HUES48 (cell line): ENCODE data around the gene SORCS3.
A peak's percentile ranks its signal among the peaks of the same experiment; 100 is the strongest.
"Not testable (repeated sequence)": the region's sequence is repeated elsewhere in the genome, so short reads cannot be mapped to it uniquely, and the experiment has no call there.

Experiments used
- H3K27ac ChIP-seq: one replicate; pipeline ENCODE4 v1.7.0; 2013; ENCODE audit warnings: low read depth, low read length, inconsistent platforms
- H3K27me3 ChIP-seq: 2 replicates; pipeline ENCODE4 v1.6.1; 2013; ENCODE audit warnings: mild to moderate bottlenecking, low read length; ENCODE audit not compliant: control insufficient read depth, insufficient read depth
- H3K36me3 ChIP-seq: 2 replicates; pipeline ENCODE4 v1.6.1; 2013; ENCODE audit warnings: low read length; ENCODE audit not compliant: control insufficient read depth, insufficient read depth
- H3K4me1 ChIP-seq: 2 replicates; pipeline ENCODE4 v1.6.1; 2013; ENCODE audit warnings: mild to moderate bottlenecking, low read length; ENCODE audit not compliant: control insufficient read depth, insufficient read depth
- H3K4me3 ChIP-seq: 2 replicates; pipeline ENCODE4 v1.5.1; 2013; ENCODE audit warnings: mild to moderate bottlenecking, low read depth, low read length
- H3K9ac ChIP-seq: 2 replicates; pipeline ENCODE4 v1.6.1; 2013; ENCODE audit warnings: mild to moderate bottlenecking, low read depth, low read length, moderate library complexity
- H3K9me3 ChIP-seq: 2 replicates; pipeline ENCODE4 v1.6.1; 2013; ENCODE audit warnings: low read length; ENCODE audit not compliant: control insufficient read depth, insufficient read depth

The SORCS3 gene

DNA sequence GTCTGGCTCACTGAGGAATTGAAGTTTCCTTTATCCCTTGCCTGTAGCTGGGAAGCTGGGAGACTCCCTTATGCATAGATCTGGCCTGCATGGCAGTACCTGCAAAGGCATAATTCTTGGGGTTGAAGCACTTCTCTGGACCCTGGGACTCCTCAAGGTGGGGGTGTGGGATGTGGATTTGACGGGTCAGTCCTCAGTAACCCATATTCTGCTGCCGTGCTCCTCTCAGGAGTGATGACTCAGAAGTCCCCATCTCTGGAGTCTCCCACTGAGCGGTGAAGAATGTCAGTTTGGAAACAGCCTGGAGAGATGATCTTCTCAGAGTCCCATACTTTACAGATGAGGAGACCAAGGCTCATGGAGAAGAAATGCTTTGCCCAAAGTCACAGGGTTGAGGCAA is 49.0 kb downstream of the SORCS3 start:
- no peaks in the 10 kb centered on the region for H3K9me3 ChIP-seq
- no peaks in the 10 kb centered on the region for H3K27me3 ChIP-seq
- H3K36me3 ChIP-seq, result no peaks in the 10 kb centered on the region
- no peak overlapping the region for H3K27ac ChIP-seq
- no peak overlapping the region for H3K9ac ChIP-seq
- no peaks in the 10 kb centered on the region for H3K4me1 ChIP-seq
- H3K4me3 ChIP-seq, result no peak overlapping the region

DNA sequence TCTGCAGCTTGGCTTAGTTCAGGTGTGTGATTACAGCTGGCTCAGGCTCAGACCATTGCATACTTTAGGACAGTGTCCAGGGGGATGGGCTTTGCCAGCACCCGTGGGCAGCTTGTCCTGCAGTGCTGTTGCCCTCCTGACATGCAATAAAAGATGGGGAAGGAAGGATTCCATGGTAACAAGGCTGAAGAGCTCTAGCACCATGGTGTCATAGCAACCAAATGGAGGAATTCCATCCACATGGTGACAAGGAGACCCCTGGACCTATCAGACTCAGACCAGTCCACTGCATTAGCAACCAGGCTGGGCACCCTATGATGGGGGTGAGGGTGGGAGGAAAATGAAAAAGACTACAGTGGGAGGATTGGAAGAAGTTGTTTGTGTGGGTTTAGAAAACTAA is 49.9 kb downstream of the SORCS3 start:
- no peak overlapping the region for H3K27ac ChIP-seq
- H3K9me3 ChIP-seq, result no peaks in the 10 kb centered on the region
- no peak overlapping the region for H3K9ac ChIP-seq
- H3K36me3 ChIP-seq, result no peaks in the 10 kb centered on the region
- H3K27me3 ChIP-seq, result no peaks in the 10 kb centered on the region
- no peak overlapping the region for H3K4me3 ChIP-seq
- H3K4me1 ChIP-seq, result no peaks in the 10 kb centered on the region

DNA sequence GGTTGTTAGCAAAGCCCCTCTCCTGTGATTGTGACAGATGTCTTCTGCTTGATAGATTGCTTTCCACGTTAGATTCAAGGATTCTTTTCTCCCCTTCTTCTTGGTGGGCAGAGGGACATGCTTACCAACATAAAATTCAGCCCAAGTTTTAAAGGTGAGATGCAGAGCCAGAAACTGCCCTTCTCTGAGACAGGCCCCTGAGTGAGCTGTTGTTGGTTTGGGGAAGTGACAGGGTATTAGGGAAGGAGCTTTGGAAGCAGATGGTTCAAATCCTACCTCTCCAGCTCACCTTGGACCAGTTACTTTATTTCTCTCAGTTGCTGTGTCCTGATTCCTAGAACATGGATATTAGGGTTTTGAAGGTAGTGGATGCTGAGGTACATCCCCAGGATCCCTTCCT is 53.0 kb downstream of the SORCS3 start:
- Histone ChIP-seq H3K27ac (no peak overlapping the region), H3K36me3 (no peaks in the 10 kb centered on the region), H3K9ac (no peak overlapping the region), H3K9me3 (no peaks in the 10 kb centered on the region), H3K27me3 (no peaks in the 10 kb centered on the region), H3K4me1 (no peaks in the 10 kb centered on the region), H3K4me3 (no peak overlapping the region)

DNA sequence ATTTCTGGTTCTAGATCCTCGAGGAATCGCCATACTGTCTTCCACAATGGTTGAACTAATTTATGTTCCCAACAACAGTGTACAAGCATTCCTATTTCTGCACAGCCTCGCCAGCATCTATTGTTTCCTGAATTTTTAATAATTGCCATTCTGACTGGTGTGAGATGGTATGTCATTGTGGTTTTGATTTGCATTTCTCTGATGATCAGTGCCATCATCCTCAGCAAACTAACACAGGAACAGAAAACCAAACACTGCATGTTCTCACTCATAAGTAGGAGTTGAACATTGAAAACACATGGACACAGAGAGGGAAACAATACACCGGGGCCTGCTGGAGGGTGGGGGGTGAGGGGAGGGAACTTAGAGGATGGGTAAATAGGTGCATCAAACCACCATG is 62.2 kb downstream of the SORCS3 start:
- H3K27me3 ChIP-seq, H3K9me3 ChIP-seq, H3K27ac ChIP-seq, H3K36me3 ChIP-seq, H3K9ac ChIP-seq, H3K4me3 ChIP-seq: not testable (repeated sequence)
- H3K4me1 ChIP-seq, result peaks cover 16% of the 10 kb centered on the region

DNA sequence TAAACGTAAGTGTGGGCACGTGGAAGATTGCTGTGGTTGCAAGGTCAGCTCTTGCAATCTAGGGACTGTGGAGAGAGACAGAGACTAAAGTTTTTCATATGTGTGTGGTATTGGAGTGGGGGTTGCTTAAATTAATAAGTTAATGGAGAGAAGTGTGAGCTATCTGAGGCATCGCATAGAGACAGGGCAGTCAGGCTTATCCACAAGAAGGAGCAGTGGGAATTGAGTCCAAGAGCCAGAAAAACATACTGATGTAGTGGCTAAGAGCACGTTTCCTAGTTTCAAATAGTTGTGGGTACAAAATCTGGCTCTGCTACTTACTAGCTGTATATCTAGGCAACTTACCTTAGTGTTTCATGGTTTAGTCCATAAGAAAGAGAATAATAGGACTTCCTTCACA is 65.8 kb downstream of the SORCS3 start:
- no peaks in the 10 kb centered on the region for H3K27me3 ChIP-seq
- H3K9ac ChIP-seq, result no peak overlapping the region
- no peaks in the 10 kb centered on the region for H3K36me3 ChIP-seq
- H3K4me3 ChIP-seq, result no peak overlapping the region
- peaks cover 20% of the 10 kb centered on the region for H3K4me1 ChIP-seq
- no peak overlapping the region for H3K27ac ChIP-seq
- H3K9me3 ChIP-seq, result no peaks in the 10 kb centered on the region

DNA sequence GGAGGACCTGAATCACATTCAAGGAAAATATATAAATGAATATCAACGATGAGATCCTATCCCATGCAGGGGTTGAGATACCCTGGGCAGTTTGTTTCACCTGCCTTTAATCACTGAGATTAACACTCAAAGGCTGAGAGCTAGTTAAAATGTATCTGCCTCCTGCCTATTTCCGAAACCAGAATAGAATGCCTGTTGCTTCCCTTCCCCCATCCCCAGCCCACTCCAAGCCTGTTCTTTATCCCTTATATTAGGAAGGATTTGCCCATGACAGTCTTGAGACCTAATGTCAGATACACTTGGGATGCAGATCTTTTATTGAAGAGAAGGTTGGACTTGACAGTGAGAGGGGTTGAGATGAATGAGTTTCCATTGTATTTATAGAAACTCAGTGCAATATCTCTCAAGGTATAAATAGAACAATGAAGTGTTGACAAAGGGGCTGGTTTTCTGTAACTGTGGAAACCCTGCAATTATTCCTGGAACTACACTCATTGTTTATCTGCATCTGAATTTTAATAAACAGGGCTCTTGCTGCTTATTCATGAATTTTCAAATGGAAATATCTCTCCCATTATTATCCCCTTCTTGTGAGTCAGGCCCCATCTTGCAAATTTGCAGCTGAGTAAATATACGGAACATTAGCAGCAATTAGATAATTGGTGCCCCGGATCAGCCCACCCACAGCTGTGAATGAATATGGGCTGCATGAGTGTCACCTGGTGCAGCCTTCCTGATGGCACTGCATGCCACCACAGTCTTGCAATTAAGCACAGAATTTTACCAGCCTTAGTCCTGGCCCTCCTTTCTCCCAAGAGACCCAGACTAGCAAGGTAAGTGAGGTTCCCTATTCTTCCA is 66.7 kb downstream of the SORCS3 start:
- Histone ChIP-seq H3K4me1 (peaks cover 20% of the 10 kb centered on the region), H3K9me3 (no peaks in the 10 kb centered on the region), H3K27me3 (no peaks in the 10 kb centered on the region), H3K27ac (peak overlapping the region; percentile 51), H3K36me3 (no peaks in the 10 kb centered on the region), H3K9ac (no peak overlapping the region), H3K4me3 (no peak overlapping the region)

DNA sequence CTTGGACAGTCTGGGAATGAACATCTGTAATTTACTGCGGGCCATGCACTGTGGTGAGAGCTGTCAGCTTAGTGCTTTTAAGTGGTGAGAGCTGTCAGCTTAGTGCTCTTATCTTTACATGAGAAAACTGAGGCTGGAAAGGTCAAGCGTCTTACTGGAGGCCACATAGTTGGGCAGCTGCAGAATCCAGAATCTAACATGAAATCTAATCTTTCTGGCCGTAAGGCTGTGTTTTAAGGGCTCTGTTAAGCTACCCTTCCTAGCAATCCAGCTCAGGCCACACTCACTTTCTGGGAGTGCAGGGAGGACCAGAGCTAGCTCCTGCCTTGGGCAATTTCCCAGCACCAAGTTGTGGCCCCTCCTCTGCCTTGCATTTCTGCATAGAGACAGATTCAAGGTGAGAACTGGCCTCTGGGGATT is 70.2 kb downstream of the SORCS3 start:
- Histone ChIP-seq H3K4me1 (peaks cover 24% of the 10 kb centered on the region), H3K9me3 (no peaks in the 10 kb centered on the region), H3K27me3 (no peaks in the 10 kb centered on the region), H3K36me3 (no peaks in the 10 kb centered on the region), H3K4me3 (no peak overlapping the region), H3K9ac (no peak overlapping the region), H3K27ac (no peak overlapping the region)

DNA sequence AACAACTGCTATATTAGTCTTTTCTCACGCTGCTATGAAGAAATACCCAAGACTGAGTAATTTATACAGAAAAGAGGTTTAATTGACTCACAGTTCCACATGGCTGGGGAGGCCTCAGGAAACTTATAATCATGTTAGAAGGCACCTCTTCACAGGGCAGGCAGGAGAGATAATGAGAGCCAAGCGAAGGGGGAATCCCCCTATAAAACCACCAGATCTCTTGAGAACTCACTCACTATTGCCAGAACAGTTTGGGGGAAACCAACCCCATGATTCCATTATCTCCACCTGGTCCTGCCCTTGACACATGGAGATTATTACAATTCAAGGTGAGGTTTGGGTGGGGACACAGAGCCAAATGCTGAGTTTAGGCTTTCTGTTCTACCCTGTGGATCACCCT is 89.5 kb downstream of the SORCS3 start:
- H3K9me3 ChIP-seq, H3K27me3 ChIP-seq, H3K27ac ChIP-seq, H3K9ac ChIP-seq, H3K36me3 ChIP-seq, H3K4me3 ChIP-seq: not testable (repeated sequence)
- peaks cover 13% of the 10 kb centered on the region for H3K4me1 ChIP-seq

DNA sequence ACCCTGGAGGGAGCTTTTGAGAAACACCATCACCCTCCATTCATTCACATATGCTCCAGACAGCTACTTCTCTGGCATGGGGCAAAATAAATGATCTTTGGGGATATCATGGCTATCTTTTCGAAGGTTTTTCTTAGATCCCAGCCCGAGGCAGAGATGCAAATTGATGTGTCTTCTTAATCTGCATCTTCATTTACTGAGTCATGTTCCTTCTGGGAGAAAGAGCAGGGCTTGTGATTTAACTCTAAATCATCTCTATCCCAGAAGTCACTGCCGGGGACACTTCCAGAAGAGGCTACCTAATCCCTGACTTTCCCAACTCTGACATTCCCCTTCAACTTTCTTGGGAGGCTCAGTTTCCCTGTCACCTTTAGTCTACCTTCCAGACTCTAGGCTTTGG is 90.1 kb downstream of the SORCS3 start:
- H3K27ac ChIP-seq, result no peak overlapping the region

DNA sequence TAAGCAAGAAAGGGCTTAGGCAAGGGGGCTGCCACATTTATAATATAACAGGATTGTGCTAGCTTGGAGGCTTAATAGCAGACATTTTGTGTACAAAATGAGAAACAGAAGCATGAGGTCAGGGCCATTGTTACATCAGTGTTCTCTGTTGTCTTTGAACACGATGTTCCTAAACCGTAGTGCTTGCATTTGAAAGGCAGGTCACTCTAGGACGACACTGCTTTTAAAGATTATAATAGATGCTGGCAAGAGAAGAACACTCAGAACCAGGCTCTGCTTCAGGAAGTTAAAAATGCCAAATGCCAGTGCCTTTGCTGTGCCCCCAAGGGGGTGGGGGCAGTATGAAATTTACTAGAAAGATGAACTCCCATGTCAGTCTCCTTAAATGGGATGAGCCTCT is 91.1 kb downstream of the SORCS3 start:
- H3K27ac ChIP-seq, result no peak overlapping the region
- no peak overlapping the region; the same call in 1 of the 2 replicates for H3K4me3 ChIP-seq
- H3K36me3 ChIP-seq, result no peaks in the 10 kb centered on the region
- no peaks in the 10 kb centered on the region for H3K27me3 ChIP-seq
- no peak overlapping the region for H3K9ac ChIP-seq
- peaks cover 17% of the 10 kb centered on the region for H3K4me1 ChIP-seq
- no peaks in the 10 kb centered on the region for H3K9me3 ChIP-seq

More for the DNA sequence above, 90.1 kb downstream of the SORCS3 start:
- Histone ChIP-seq H3K9ac (no peak overlapping the region), H3K9me3 (peaks cover 4% of the 10 kb centered on the region), H3K27me3 (no peaks in the 10 kb centered on the region), H3K36me3 (no peaks in the 10 kb centered on the region), H3K4me1 (peaks cover 17% of the 10 kb centered on the region), H3K4me3 (no peak overlapping the region)

DNA sequence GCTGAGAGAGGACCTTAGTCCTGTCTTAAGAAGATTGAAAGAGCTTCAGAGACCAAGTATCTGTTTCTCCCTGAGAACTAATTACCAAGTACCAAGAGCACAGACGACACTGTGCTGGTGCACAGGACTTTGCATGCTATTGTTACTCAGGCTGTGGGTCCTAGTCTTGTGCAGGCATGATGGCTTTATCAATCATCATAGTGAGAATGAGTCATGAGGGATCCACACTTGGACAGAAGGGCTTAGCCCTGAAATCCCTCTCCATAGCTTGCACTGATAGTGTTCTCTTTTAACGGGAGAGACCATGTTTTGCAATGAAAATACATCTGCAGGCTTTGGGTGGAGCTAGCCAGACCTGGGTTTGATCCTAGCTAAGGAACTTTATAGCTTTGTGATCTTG is 93.3 kb downstream of the SORCS3 start:
- no peaks in the 10 kb centered on the region for H3K36me3 ChIP-seq
- peaks cover 17% of the 10 kb centered on the region for H3K4me1 ChIP-seq
- no peak overlapping the region for H3K4me3 ChIP-seq
- H3K9ac ChIP-seq, result no peak overlapping the region
- no peaks in the 10 kb centered on the region for H3K27me3 ChIP-seq
- no peaks in the 10 kb centered on the region for H3K9me3 ChIP-seq
- no peak overlapping the region for H3K27ac ChIP-seq
